ENCODE results near the gene PSPN. TPM values are rescaled to one million over a fixed set of nuclear protein-coding genes. Genes with fewer than 3 reads are reported as not detected.

Gene PSPN
- total and polyA plus RNA-seq, 2 donors (not counting 1 experiment from before 2014, with no cell fraction given): 1.1 to 3.0 TPM

DNA sequence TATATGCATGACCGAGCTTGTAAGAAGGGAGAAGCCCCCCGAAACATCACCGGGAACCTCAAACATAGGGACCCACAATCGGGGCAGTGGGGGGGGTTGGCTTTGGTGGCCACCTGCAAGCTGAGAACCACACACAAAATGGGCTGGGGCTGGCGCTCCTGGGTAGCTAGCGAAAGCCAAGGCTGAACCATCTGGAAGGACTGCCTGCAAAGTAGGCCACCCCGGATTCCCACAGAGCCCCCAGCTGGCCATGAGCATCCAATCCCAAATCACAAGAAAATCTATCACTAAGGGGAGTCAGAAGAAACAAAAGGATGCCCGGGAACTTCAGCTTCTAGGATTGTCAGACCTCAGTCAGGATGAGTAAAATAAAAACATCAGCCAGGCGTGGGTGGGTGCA is 2.8 kb upstream of the PSPN start:
- Mint-ChIP-seq H3K27ac (no peak overlapping the region), H3K4me1 (peaks cover 3% of the 10 kb centered on the region), H3K9me3 (ENCODE audit: insufficient read depth) (peaks cover 3% of the 10 kb centered on the region), H3K27me3 (no peaks in the 10 kb centered on the region), H3K4me3 (no peak overlapping the region)
- Histone ChIP-seq H3K9me3 (ENCODE audit: control extremely low read depth in 1 of 3, control insufficient read depth in 2 of 3, insufficient read depth in 1 of 3, low read length in 2 of 3) (peaks cover 0 to 18% (median 0%) of the 10 kb centered on the region in 3 donors), H3K4me1 (ENCODE audit: control insufficient read depth in 2 of 2, insufficient read depth in 2 of 2, low read length in 2 of 2) (peaks cover 4 to 6% of the 10 kb centered on the region in 2 donors), H3K4me3 (ENCODE audit: control extremely low read depth in 1 of 5, extremely low read depth in 1 of 5, insufficient read depth in 1 of 5, low read depth in 2 of 5, low read length in 4 of 5) (no peak overlapping the region), H3K27me3 (replicated peaks in 1 of 4; ENCODE audit: control extremely low read depth in 1 of 4, control insufficient read depth in 3 of 4, insufficient read depth in 4 of 4, low read length in 3 of 4) (no peaks in the 10 kb centered on the region), H3K9ac (ENCODE audit: low read length) (no peak overlapping the region), H3K27ac (ENCODE audit: low read length in 2 of 2) (no peak overlapping the region), H4K20me1 (ENCODE audit: control insufficient read depth, insufficient read depth, low read length, poor library complexity, severe bottlenecking) (no peaks in the 10 kb centered on the region), H3K36me3 (replicated peaks in 1 of 2; ENCODE audit: control extremely low read depth in 1 of 2, control insufficient read depth in 1 of 2, extremely low read depth in 1 of 2, insufficient read depth in 2 of 2, low read length in 1 of 2) (peaks cover 0 to 41% of the 10 kb centered on the region in 2 experiments), H3K79me2 (ENCODE audit: control insufficient read depth, insufficient read depth, low read length) (no peaks in the 10 kb centered on the region), H3K4me2 (replicated peaks; ENCODE audit: low read depth, low read length, poor library complexity, severe bottlenecking) (no peak overlapping the region), H2AFZ (ENCODE audit: insufficient read depth, low read depth, low read length, poor library complexity, severe bottlenecking) (no peak overlapping the region)
- ChIA-PET POLR2A (interaction anchor here (0.6 kb wide), 1 partner anchor 17 kb away, joined by 3 read pairs; the partner anchor contains the start of gene CLPP), CTCF (interaction anchor here (0.6 to 1.2 kb wide), 2 partner anchors 138 to 235 kb away, joined by 3 read pairs; no protein-coding TSS in a partner anchor)
- intact Hi-C loops (cut with micrococcal nuclease): no loop called here
- no peak for ATAC-seq (ENCODE audit: low read depth)
- TF ChIP-seq EZH2 (IDR thresholded peaks at IDR 0.05; ENCODE audit: borderline replicate concordance, insufficient read depth, low read depth, low read length, poor library complexity, severe bottlenecking): no peak
- TF ChIP-seq, protein P1, sequence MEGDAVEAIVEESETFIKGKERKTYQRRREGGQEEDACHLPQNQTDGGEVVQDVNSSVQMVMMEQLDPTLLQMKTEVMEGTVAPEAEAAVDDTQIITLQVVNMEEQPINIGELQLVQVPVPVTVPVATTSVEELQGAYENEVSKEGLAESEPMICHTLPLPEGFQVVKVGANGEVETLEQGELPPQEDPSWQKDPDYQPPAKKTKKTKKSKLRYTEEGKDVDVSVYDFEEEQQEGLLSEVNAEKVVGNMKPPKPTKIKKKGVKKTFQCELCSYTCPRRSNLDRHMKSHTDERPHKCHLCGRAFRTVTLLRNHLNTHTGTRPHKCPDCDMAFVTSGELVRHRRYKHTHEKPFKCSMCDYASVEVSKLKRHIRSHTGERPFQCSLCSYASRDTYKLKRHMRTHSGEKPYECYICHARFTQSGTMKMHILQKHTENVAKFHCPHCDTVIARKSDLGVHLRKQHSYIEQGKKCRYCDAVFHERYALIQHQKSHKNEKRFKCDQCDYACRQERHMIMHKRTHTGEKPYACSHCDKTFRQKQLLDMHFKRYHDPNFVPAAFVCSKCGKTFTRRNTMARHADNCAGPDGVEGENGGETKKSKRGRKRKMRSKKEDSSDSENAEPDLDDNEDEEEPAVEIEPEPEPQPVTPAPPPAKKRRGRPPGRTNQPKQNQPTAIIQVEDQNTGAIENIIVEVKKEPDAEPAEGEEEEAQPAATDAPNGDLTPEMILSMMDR (IDR thresholded peaks at IDR 0.05): no peak
- no peak for DNase-seq
- WGBS (ENCODE audit: insufficient coverage): 95% methylated on average over 9 of the region's 9 CpGs

DNA sequence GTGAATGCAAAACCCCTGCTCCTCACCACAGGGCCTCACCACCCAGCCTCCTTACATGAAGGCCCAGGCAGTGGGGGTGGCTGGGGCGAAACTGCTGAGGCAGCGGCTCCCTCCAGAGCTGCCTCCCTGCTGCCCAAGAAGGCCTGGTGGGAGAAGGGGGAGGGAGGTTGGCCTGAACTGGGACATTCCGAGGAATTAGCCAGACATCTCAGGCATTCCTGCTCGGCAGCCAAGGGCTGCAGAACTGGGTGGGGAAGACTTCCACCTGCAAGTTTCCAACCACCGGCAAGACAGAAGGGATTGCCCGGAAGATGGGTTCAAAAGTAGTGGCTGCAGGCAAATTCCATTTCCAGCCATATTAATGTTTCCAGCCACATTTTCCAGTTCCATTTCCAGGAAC is 2.3 kb upstream of the PSPN start:
- peaks cover 3% of the 10 kb centered on the region for H3K9me3 Mint-ChIP-seq (ENCODE audit: insufficient read depth)
- H3K9ac ChIP-seq (ENCODE audit: low read length): no peak overlapping the region
- 94% methylated on average over 2 of the region's 6 CpGs for WGBS (ENCODE audit: insufficient coverage)
- H3K36me3 ChIP-seq (replicated peaks in 1 of 2; ENCODE audit: control extremely low read depth in 1 of 2, control insufficient read depth in 1 of 2, extremely low read depth in 1 of 2, insufficient read depth in 2 of 2, low read length in 1 of 2): peaks cover 0 to 38% of the 10 kb centered on the region in 2 experiments
- ChIA-PET POLR2A (no interaction called here), CTCF (interaction anchor here (1.2 kb wide), 1 partner anchor 138 kb away, joined by 3 read pairs; no protein-coding TSS in a partner anchor)
- H3K4me1 ChIP-seq (ENCODE audit: control insufficient read depth in 2 of 2, insufficient read depth in 2 of 2, low read length in 2 of 2): peaks cover 5 to 6% of the 10 kb centered on the region in 2 donors
- H3K4me3 ChIP-seq (ENCODE audit: control extremely low read depth in 1 of 5, extremely low read depth in 1 of 5, insufficient read depth in 1 of 5, low read depth in 2 of 5, low read length in 4 of 5): no peak overlapping the region
- no peak overlapping the region for H3K27ac ChIP-seq (ENCODE audit: low read length in 2 of 2)
- H3K27me3 Mint-ChIP-seq: no peaks in the 10 kb centered on the region
- TF ChIP-seq, protein P1 (IDR thresholded peaks at IDR 0.05): no peak
- intact Hi-C loops (cut with micrococcal nuclease): no loop called here
- no peak overlapping the region for H3K4me2 ChIP-seq (replicated peaks; ENCODE audit: low read depth, low read length, poor library complexity, severe bottlenecking)
- H3K27ac Mint-ChIP-seq: no peak overlapping the region
- H3K9me3 ChIP-seq (ENCODE audit: control extremely low read depth in 1 of 3, control insufficient read depth in 2 of 3, insufficient read depth in 1 of 3, low read length in 2 of 3): peaks cover 0 to 18% (median 0%) of the 10 kb centered on the region in 3 donors
- DNase-seq (no peak), ATAC-seq (ENCODE audit: low read depth) (no peak)
- no peaks in the 10 kb centered on the region for H3K27me3 ChIP-seq (replicated peaks in 1 of 4; ENCODE audit: control extremely low read depth in 1 of 4, control insufficient read depth in 3 of 4, insufficient read depth in 4 of 4, low read length in 3 of 4)
- no peak overlapping the region for H2AFZ ChIP-seq (ENCODE audit: insufficient read depth, low read depth, low read length, poor library complexity, severe bottlenecking)
- H3K4me1 Mint-ChIP-seq: peaks cover 5% of the 10 kb centered on the region
- H3K4me3 Mint-ChIP-seq: no peak overlapping the region
- H3K79me2 ChIP-seq (ENCODE audit: control insufficient read depth, insufficient read depth, low read length): no peaks in the 10 kb centered on the region
- no peaks in the 10 kb centered on the region for H4K20me1 ChIP-seq (ENCODE audit: control insufficient read depth, insufficient read depth, low read length, poor library complexity, severe bottlenecking)

All from B cell (primary cell).